DMS79 (cell line): ENCODE data around the gene POLE2.
A peak's percentile ranks its signal among the peaks of the same experiment; 100 is the strongest.
"Not testable (repeated sequence)": the region's sequence is repeated elsewhere in the genome, so short reads cannot be mapped to it uniquely, and the experiment has no call there.

Experiments used
- DNase-seq: peaks from one replicate; lab custom pipeline; 2025; lab: John Stamatoyannopoulos, UW

The POLE2 gene

DNA sequence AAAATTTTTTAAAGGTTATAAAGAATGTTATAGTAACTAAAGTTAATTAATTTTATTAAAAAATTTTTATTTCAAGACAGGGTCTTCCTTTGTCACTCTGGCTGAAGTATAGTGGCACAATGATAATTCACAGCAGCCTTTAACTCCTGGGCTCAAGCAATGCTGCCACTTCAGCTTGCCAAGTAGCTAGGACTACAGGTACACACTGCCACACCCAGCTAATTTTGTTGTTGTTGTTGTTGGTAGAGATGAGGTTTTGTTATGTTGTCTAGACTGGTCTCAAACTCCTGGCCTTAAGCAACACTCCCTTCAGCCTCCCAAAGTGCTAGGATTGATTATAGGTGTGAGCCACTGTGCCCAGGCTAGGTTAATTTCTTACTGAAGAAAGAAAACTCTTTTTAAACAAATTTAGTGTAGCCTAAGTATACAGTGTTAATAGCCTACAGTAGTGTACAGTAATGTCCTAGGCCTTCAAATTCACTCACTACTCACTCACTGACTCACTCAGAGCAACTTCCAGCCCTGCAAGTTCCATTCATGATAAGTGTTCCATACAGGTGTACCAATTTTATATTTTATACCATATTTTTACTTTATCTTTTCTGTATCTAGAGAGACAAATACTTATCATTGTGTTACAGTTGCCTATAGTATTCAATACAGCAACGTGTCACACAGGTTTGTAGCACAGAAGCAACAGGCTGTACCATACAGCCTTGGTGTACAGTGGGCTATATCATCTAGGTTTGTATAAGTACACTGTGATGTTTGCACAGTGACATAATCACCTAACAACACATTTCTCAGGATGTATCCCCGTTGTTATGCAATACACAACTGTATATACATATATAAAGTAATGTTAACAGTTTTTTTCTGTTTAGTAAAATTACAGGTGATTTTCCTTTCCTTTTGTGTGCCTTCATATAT is 28.2 kb downstream of the POLE2 start:
- no peak for DNase-seq

DNA sequence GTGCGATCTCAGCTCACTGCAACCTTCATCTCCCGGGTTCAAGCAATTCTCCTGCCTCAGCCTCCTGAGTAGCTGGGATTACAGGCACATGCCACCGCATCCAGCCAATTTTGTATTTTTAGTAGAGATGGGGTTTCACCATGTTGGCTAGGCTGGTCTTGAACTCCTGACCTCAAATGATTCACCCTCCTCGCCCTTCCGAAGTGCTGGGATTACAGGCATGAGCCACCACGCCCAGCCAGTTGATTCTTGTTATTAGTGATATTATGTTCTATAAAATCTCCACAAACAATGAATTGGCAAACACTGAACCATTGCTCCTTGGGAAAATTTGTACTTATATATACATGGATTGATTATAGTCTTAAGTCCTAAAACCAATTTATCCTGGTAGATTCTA is 30.5 kb downstream of the POLE2 start:
- DNase-seq, result not testable (repeated sequence)

DNA sequence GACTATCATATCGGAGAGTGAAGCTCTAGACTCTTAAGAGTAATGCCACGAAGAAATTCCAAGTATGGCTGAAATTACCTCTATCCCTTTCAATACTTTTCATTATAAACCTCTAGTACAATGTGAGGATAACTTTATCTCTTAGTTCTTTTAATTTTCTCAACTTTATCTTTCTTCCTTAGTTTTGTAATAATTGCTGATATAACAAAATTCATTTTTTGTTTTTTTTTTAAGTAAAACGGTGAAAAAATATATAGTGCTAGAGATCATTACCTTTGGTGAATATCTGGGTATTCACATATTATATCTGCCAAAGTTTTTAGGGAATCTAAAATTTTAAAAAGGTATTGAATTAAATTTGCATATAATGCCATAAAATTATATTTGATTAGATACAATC is 33.5 kb downstream of the POLE2 start:
- no peak for DNase-seq

DNA sequence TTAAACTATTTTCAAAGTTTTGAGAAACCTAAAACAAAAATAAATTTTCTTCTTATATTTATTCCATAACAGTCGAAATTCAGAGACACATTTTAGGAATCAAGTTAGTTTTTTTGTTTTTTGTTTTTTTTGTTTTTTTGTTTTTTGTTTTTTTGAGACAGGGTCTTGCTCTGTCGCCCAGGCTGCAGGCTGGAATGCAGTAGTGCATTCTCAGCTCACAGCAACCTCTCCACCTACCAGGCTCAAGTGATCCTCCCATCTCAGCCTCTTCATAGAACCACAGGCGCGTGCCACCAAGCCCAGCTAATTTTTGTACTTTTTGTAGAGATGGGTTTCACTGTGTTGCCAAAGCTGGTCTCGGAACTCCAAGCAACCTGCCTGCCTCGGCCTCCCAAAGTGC is 34.5 kb downstream of the POLE2 start:
- no peak for DNase-seq

DNA sequence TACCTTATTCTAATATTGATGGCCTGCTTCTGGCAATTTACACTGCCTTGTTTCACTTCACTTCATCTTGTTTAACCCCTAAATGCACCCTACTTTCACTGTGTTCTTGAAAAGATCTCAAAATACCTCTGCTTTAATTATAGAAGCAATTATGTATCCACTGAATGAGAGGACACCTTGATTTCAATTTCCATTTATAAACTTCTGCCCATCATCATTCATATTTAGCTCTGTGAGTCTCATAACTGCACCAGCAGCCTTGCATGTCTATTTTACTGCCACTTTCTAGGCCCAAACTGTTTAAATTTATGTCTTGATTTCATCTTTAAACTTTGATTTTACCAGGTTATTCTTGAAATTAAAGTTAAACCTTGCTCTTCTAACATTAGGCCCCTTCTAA is 45.9 kb downstream of the POLE2 start:
- no peak for DNase-seq

DNA sequence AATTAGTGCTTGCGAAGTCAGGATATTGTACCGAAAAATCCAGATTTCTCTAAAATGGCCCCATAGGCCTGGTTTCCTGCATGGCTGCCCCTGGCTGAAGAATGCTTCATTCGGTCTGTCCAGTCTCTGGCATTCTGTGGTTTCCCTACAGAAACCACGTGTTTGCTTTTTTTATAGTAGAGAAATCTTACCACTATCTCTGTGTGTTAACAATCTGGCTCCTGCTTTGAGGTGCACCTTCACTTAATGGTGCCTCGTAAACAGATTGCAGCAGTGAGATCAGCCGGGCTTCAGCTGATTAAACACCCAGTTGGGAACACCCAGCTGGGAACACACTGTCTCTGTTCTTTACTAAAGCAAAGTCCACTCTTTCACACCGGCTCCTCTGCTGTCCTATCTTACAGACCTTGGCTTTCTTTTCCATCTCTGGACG is 46.3 kb downstream of the POLE2 start:
- no peak for DNase-seq

DNA sequence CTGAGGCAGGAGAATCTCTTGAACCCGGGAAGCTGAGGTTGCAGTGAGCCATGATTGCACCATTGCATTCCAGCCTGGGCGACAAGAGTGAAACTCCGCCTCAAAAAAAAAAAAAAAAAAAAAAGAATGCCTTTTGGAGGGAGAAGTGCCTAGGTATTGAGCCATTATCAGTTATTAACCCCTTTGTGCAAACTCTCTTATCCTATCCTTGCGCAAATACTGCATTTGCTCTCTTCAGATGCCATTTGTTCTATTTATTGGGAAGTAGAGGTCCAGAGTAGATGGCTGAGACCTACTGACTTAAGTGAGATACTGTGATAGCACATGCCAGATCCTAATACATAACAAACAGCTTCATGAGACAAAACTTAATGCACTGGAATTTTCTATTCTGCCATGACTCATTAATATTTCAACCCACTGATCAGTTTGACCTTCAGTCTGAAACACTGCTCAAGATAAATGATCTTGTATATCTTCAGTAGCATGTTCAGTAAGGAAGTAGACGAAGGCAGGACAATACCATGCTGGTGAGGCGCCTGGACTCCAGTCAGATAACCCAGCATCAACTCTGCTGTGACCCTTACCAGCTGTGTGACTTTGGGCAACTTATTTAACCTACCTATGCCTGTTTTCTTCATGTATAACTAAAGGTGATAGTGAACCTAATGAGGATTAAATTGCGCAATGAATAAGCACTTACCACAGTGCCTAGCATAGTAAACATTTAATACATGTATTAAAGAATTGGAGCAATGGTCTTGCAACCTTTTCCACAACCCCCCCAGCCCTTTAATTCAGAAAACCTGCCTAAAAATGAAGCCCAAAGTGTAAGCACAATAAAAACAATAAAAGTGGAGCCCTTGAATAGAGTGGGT is 47.2 kb downstream of the POLE2 start:
- no peak for DNase-seq

DNA sequence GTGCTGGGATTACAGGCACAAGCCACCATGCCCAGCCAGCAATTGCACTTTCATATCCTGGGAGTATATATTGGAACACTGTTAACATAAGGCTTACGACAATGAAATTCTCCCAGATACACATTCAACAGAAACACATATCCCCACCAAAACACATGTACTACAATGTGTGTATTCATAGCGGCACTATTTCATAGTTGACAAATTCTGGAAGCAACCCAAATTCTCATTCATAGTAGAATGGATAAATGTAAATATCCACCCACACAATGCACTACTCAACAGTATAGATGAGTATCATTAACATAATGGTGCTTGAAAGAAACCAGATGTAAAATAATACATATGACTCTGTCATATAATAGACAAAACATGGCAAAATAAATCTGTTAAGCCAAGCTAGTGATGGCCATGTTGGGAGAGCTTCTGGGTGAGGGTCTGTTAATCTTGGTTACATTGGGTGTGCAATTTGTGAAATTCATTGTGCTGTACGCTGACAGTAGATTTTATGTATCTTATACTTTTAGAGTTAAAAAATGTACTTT is 50.4 kb downstream of the POLE2 start:
- no peak for DNase-seq

DNA sequence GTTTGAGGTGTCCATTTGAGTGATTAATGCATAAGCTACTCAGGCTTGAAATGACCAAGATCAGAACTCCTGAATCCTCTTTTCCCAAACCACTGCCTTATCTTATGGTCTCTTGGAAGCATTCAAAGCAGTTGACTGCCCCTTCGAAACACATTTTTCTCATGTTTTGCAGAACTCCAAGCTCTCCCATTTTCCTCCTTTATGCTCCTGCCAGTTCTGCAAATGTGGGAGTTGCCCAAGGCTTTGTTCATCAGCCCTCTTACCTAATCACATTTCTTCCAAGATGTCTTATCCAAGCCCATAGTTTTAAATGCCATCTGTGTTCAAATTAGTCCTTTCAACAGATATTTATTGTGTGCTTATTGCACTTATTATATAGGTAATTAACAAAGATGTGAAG is 51.1 kb downstream of the POLE2 start:
- DNase-seq, result no peak

DNA sequence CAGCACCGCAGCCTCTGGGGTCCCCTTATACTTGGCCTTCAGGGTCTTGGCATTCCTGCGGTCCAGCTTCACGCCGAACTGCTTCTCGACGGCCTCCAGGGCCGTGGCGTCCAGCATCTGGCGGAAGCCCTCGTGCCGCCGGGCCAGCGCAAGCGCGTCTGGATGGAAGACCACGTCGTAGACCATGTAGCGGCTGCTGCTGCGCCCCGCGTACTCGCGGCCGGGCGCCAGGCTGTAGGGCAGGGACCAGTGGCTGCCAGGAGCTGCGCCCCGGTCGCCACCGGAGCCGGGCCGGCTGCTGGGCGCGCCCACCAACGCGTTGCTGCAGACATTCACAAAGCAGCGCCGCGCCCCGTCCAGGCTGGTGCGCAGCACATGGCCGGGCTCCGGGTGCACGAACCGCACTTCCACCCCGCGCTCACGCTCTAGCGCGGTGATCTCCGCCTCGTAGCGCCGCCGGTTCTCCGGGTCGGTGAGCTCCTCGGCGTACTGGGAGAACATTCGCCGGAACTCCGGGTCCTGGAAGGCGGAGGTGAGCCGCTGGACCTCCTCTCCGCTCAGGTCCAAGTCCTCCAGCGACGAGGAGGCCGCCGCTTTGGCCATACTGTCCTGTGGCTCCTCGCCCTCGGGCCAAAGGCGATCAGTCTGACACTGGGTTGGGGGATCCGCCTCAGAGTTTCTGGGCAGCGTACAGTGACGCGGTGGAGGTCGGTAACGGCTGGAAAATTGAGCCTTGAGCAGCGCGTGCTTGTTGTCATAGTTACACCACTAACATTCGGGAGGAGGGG is 53.3 kb downstream of the POLE2 start, which contains the start of gene DNAAF2:
Gene DNAAF2, minus strand, starts transcription at position 698 of the 788 bp plus-strand sequence. Its CDS starts 95 bp downstream, at position 603.
- DNase-seq, result peak; percentile 51

DNA sequence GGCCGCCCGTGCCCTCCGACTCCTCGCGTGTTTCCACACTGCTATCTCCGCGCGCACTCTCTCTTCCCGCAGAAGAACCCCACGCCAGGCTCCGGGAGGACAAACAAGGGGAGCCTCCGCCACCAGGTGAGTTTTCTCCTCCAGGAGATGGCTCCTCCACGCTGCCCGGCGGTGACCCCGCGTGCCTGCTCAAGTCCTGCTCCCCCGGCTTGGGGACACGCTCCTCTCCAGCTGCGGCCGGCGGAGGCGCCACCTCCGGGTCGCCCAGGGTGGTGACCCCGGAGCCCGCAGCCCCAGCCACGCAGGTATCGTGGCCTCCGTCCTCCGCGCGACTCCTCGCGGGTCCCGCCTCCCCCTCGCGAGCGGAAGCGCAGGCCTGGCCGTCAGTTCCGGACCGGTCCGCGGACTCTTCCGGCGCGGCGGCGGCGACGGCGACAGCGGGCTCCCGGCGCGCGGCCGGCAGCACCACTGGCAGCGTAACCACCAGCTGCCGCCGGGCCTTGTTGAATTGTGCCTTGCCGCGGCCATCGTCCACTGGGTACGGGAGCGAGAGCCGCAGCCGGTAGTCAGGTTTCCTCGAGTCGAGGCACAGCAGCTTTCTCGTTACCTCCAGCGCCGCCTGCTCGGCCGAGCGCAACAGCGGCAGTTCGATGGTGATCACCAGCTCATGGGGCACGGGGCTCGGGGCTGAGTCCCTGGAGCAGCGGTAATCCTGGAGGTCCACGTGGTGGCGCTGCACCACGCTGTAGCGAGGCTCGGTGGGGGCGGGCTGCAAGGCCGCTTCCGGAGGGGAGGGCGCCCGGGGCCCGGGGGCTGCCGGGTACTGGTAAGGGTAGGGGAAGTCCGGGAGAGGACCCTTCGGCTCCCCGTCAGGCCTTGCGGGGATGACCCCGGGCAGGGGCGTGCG is 54.1 kb downstream of the POLE2 start:
- DNase-seq, result peak; percentile 92

DNA sequence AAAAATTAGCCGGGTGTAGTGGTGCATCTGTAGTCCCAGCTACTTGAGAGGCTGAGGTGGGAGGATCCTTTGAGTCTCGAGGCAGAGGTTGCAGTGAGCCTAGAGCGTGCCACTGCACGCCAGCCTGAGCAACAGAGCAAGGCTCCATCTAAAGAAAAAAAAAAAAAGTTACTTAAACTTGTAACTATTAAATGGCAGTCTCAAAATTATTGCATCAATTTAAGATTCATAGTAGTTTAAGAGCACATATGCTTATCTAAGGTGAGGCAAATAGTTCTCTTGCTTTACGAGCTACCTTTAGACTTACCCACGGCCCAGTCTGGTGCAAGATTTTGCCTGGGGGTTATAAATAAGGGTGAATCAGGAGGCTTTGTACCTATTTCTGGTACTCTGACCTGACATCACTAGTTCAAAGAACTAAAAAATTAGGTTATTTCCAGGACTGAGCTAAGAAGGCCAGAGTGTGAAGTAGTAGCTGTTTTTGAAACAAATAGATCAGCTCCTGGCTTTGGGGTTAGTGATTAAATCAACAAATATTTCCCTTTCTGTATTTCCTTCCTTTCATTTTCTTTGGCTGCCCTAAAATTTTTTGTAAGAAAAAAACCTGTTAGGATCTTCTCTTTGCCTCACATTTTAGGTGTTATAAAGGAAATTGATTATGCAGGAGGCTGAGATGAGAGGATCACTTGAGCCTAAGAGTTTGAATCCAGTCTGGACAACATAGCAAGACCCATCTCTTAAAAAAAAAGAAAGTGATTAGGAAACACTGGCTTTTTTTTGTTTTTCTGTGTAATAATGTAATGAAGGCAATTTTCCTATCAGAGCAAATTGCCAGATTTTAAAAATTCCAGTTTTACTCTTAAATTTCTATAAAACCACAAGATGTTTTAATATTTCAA is 63.8 kb downstream of the POLE2 start:
- DNase-seq, result no peak

DNA sequence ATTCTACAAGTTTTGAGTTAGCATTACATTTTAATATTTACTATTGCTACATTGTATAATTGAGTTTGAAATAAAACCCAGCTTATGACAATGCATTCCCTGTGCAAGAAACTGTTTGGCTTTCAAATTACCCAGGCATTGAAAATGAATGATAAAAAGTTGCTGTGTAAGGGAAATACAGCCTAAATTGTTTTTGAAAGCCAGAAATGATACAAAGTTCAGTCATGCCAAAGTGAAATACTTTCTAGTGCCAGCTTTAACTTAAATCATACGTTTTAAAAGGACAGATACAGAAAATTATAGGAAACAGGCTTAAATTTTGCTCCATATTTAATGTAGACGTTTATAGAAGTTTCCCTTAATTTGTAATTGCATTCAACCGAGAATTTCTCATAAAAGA is 64.6 kb downstream of the POLE2 start:
- DNase-seq, result no peak

DNA sequence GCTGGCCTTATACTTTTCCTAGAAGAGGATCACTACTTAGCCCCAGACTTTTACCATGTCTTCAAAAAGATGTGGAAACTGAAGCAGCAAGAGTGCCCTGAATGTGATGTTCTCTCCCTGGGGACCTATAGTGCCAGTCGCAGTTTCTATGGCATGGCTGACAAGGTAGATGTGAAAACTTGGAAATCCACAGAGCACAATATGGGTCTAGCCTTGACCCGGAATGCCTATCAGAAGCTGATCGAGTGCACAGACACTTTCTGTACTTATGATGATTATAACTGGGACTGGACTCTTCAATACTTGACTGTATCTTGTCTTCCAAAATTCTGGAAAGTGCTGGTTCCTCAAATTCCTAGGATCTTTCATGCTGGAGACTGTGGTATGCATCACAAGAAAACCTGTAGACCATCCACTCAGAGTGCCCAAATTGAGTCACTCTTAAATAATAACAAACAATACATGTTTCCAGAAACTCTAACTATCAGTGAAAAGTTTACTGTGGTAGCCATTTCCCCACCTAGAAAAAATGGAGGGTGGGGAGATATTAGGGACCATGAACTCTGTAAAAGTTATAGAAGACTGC is 65.9 kb downstream of the POLE2 start:
- no peak for DNase-seq

DNA sequence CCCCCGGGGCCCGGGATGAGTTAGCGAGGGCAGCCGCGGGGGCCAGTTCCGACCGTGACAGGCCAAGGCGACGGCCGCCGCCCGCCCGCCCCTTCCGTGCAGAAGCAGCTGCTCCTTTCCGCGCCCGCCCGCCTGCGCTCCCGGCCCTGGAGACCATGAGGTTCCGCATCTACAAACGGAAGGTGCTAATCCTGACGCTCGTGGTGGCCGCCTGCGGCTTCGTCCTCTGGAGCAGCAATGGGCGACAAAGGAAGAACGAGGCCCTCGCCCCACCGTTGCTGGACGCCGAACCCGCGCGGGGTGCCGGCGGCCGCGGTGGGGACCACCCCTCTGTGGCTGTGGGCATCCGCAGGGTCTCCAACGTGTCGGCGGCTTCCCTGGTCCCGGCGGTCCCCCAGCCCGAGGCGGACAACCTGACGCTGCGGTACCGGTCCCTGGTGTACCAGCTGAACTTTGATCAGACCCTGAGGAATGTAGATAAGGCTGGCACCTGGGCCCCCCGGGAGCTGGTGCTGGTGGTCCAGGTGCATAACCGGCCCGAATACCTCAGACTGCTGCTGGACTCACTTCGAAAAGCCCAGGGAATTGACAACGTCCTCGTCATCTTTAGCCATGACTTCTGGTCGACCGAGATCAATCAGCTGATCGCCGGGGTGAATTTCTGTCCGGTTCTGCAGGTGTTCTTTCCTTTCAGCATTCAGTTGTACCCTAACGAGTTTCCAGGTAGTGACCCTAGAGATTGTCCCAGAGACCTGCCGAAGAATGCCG is 66.7 kb downstream of the POLE2 start:
- DNase-seq, result peak; percentile 49

DNA sequence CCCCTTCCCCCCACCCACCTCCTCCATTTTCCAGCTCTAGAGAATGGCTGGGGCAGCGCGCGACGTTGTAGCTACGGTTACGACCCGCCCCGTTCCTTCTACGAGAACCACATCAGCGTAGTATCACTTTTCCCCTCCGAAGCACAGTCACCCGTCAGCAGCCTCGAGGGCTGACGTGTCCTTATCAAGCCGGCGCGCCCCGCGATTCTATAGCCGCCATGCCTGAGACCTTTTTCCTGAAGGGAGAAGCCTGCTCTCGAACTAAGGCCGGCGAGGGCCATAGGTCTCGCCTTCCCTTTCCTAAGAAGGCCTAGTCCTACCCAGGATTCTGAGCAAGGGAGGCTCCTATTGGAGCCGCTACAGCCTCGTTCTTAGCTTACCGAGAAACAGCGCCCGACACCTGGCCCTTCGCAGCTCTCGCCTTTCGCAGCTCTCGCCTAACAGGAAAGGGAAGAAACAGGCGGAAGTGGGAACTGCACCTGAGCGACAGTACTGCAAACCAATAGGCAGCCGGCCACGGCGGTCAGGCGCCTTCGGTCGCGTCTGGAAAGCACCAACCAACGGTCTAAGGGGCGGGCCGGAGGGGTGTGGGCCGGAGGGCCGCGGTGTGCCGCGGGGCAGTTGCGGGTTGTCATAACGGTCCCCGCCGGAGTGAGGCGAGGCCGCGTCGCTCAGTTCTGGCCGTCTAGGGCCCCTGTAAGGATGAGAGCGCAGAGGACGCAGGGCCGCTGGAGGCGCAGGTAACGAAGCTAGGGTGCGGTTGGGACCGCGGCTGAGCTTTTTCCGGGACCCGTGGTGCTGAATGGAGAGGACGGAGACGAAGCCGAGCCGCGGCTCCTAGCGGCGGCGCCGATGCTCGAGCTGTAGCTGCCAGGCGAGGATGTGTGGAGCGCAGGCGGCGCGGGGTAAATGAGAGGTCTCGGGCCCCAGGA is 67.6 kb downstream of the POLE2 start, which contains the start of the genes MGAT2 and RPL36AL:
Gene MGAT2, plus strand, starts transcription at position 618 of the 932 bp plus-strand sequence. CDS start 470 bp downstream, outside the sequence.
Gene RPL36AL, minus strand, starts transcription at position 445 of the 932 bp plus-strand sequence. CDS start 1,522 bp downstream, outside the sequence.
- DNase-seq, result peak; percentile 98

DNA sequence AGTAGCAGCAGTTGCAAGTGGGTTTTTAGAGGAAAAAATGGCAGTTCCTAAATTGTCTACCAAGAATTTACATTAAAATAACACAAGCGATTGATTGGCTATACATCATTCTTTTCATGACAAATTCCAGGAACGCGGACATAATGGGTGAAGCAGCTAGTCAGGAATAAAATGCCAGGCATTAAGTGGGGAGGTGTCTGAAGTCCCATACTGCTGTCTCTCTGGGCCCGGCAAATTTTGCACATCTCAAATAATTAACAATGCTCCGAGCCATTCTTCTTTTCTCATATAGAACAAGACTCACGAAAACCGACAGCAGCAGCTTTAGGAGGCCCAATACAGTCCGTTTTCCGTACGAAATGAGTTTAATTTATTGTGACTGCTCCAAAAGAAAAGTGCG is 68.3 kb downstream of the POLE2 start:
- DNase-seq, result no peak
